Endothelial cell of umbilical vein (primary cell): Measurements from ENCODE around the gene EIF2B4. TPM values are rescaled to one million over a fixed set of nuclear protein-coding genes. Genes with fewer than 3 reads are reported as not detected.

Experiments
- BruUV-seq: library from RNA; stranded (reverse); fragments of 400-500 nt; replicated peaks from 2 replicates; lab custom pipeline; 2021; lab: Mats Ljungman, UMichigan
- CTCF ChIA-PET: fragments of 300-600, 350-600 bp; sonication (Branson Sonifier 250); formaldehyde crosslinking; loops from one replicate; lab custom pipeline; 2021; ENCODE audit warnings: antibody characterized with exemption, inconsistent platforms; lab: Charles Lee
- POLR2A ChIA-PET: fragments of 300-600, 350-600 bp; sonication (Branson Sonifier 250); formaldehyde crosslinking; loops from one replicate; lab custom pipeline; 2021; ENCODE audit warnings: antibody characterized with exemption, inconsistent platforms; lab: Charles Lee
- DNase-seq: peaks from one replicate; pipeline ENCODE4 v3.0.0-alpha.2; 2011; ENCODE audit warnings: low read depth, low spot score
- FAIRE-seq: peaks from 2 replicates; lab custom pipeline; 2011; peaks lifted over from hg19 to GRCh38; lab: Jason Lieb, UNC
- H2AFZ ChIP-seq: 2 replicates; pipeline ENCODE4 v1.6.0; 2012; ENCODE audit warnings: low read depth, low read length, control low read depth, inconsistent platforms
- H3K27ac ChIP-seq: 2 replicates; pipeline ENCODE4 v1.5.1; 2011; ENCODE audit warnings: low read depth, mild to moderate bottlenecking, control low read depth, low read length, moderate library complexity; ENCODE audit not compliant: insufficient read depth
- H3K27me3 ChIP-seq, 2 experiments: 2 replicates each; pipeline versions ENCODE4 v1.6.0 to v1.6.1; 2011; ENCODE audit warnings: low read length in 2 of 2, mixed read lengths in 1 of 2; ENCODE audit not compliant: control insufficient read depth in 2 of 2, insufficient read depth in 2 of 2
- H3K36me3 ChIP-seq, 2 experiments: 2 replicates in 1 of 2; 3 replicates in 1 of 2; pipeline ENCODE4 v1.5.1; 2011; ENCODE audit warnings: low read length in 2 of 2, mild to moderate bottlenecking in 1 of 2, moderate library complexity in 1 of 2; ENCODE audit not compliant: control insufficient read depth in 2 of 2, insufficient read depth in 2 of 2; ENCODE audit errors: extremely low read depth in 1 of 2
- H3K4me1 ChIP-seq: 3 replicates; pipeline ENCODE4 v1.5.1; 2011; ENCODE audit warnings: mild to moderate bottlenecking, low read length; ENCODE audit not compliant: control insufficient read depth, insufficient read depth; ENCODE audit errors: extremely low read depth
- H3K4me2 ChIP-seq: 2 replicates; pipeline ENCODE4 v1.6.1; 2011; ENCODE audit warnings: low read length, control low read depth, mixed read lengths; ENCODE audit not compliant: insufficient read depth
- H3K4me3 ChIP-seq, 3 experiments: fragments of 200-600 bp in 1 of 3; sonication (generic), shearing (Covaris generic) in 1 of 3; replicated peaks in 1 of 3; 2 replicates each; pipeline ENCODE4 v1.5.1; 2011 to 2016; ENCODE audit warnings: control low read depth in 3 of 3, low read length in 3 of 3, mild to moderate bottlenecking in 2 of 3, inconsistent platforms in 1 of 3, low read depth in 1 of 3, moderate library complexity in 1 of 3; ENCODE audit not compliant: insufficient read depth in 1 of 3
- H3K79me2 ChIP-seq: 2 replicates; pipeline ENCODE4 v1.6.0; 2012; ENCODE audit warnings: low read length, inconsistent platforms; ENCODE audit not compliant: control insufficient read depth, insufficient read depth
- H3K9ac ChIP-seq: replicated peaks from 2 replicates; pipeline ENCODE3; 2011; ENCODE audit warnings: low read length, control low read depth; ENCODE audit not compliant: insufficient read depth; ENCODE audit errors: extremely low read depth
- H3K9me1 ChIP-seq: replicated peaks from 3 replicates; pipeline ENCODE4 v1.6.0; 2011; ENCODE audit warnings: mild to moderate bottlenecking, low read length; ENCODE audit not compliant: control insufficient read depth, insufficient read depth; ENCODE audit errors: extremely low read depth
- H3K9me3 ChIP-seq: replicated peaks from 2 replicates; pipeline ENCODE4 v1.5.1; 2012; ENCODE audit warnings: low read length, inconsistent platforms; ENCODE audit not compliant: control insufficient read depth, insufficient read depth
- H4K20me1 ChIP-seq: replicated peaks from 2 replicates; pipeline ENCODE3; 2011; ENCODE audit warnings: mild to moderate bottlenecking, low read length; ENCODE audit not compliant: control insufficient read depth, insufficient read depth; ENCODE audit errors: extremely low read depth
- EZH2 ChIP-seq: IDR thresholded peaks from 2 replicates; pipeline ENCODE4 v1.6.1; 2012; ENCODE audit warnings: borderline replicate concordance, low read depth, mild to moderate bottlenecking, moderate library complexity, low read length, inconsistent platforms; ENCODE audit not compliant: severe bottlenecking
- FOS ChIP-seq: IDR thresholded peaks from 2 replicates; pipeline ENCODE4 v1.6.1; 2011; ENCODE audit warnings: mild to moderate bottlenecking, low read length, moderate library complexity, borderline replicate concordance; ENCODE audit not compliant: insufficient read depth
- GATA2 ChIP-seq: IDR thresholded peaks from 2 replicates; pipeline ENCODE4 v1.7.0; 2011; ENCODE audit warnings: low read depth, mild to moderate bottlenecking, moderate library complexity, mixed read lengths, low read length; ENCODE audit not compliant: insufficient read length, insufficient read depth
- JUN ChIP-seq: IDR thresholded peaks from 2 replicates; pipeline ENCODE4 v1.6.1; 2011; ENCODE audit warnings: borderline replicate concordance, low read depth; ENCODE audit not compliant: insufficient read length, insufficient read depth
- MYC ChIP-seq: IDR thresholded peaks from one replicate; pipeline ENCODE4 v1.6.1; 2011; ENCODE audit warnings: mild to moderate bottlenecking, low read depth, low read length
- POLR2A ChIP-seq: IDR thresholded peaks from 2 replicates; pipeline ENCODE4 v1.6.1; 2012; ENCODE audit warnings: low read depth, mild to moderate bottlenecking, control low read depth, low read length
- POLR2AphosphoS5 ChIP-seq: IDR thresholded peaks from 2 replicates; pipeline ENCODE4 v1.6.1; 2012; ENCODE audit warnings: low read depth, mild to moderate bottlenecking, control low read depth, low read length, moderate library complexity; ENCODE audit not compliant: insufficient read depth
- dilution Hi-C: fragments of 300-500 bp; cut with MboI; formaldehyde crosslinking; loops from one replicate; pipeline ENCODE4 v1.15.0; 2019; ENCODE audit warnings: low sequenced_read_pairs; ENCODE audit not compliant: extremely low pct_ligation_motif_present
- intact Hi-C: fragments of 100-400 bp; cut with micrococcal nuclease; formaldehyde crosslinking; loops from one replicate; pipeline ENCODE4 v1.10.0; 2022
- polyA plus RNA-seq, 4 experiments: library from polyadenylated mRNA; depleted of rRNA in 3 of 4; stranded (reverse) in 3 of 4; unstranded in 1 of 4; fragments of >200 nt; gene quantifications; 2 replicates each; pipeline versions ENCODE4 v1.2.1 to v1.2.3, GENCODE V29; 2011 to 2012; ENCODE audit warnings: missing spikeins in 1 of 4
- total RNA-seq: library from RNA; stranded (reverse); gene quantifications from 2 replicates; pipeline ENCODE4 v1.2.3, GENCODE V29; 2021
- TF ChIP-seq, protein P1 (sequence below): IDR thresholded peaks from 2 replicates; pipeline ENCODE4 v1.6.1; 2011; ENCODE audit not compliant: insufficient read depth, insufficient read length
- TF ChIP-seq, protein P2 (sequence below), 2 donors: IDR thresholded peaks; 1 replicate in 1 of 2; 2 replicates in 1 of 2; pipeline ENCODE4 v1.5.1; 2011; ENCODE audit warnings: low read length in 2 of 2, mild to moderate bottlenecking in 2 of 2, moderate library complexity in 2 of 2, control low read depth in 1 of 2, inconsistent platforms in 1 of 2, low read depth in 1 of 2; ENCODE audit not compliant: insufficient read depth in 1 of 2; ENCODE audit errors: extremely low read depth in 1 of 2

Gene EIF2B4
- total and polyA plus RNA-seq, 2 donors (not counting 3 experiments of a cell fraction or from before 2014, with no cell fraction given) = 43.7 to 63.2 TPM

GRCh38 chr2:27409321-27410073, 39.4 kb upstream of the EIF2B4 start, which contains the start of gene PPM1G:
Gene PPM1G, minus strand, starts transcription at chr2:27409591. Its CDS starts 169 bp downstream, at chr2:27409422.
- ChIA-PET POLR2A (interaction anchor here (0.7 to 2.9 kb wide), 2 partner anchors 19 to 54 kb away, joined by 4 to 18 read pairs; partner anchors contain the start of gene NRBP1), CTCF (interaction anchor here (0.7 to 4.3 kb wide), 12 partner anchors 9 to 273 kb away, joined by 3 to 75 read pairs (median 3); partner anchors contain the start of genes GTF3C2, NRBP1, SLC4A1AP and SUPT7L)
- intact Hi-C loops (loop anchor here (1.0 to 5.0 kb wide), 4 partner anchors 19 to 220 kb away; partner anchors contain the start of genes CCDC121, GPN1, IFT172 and NRBP1), dilution Hi-C loops (no loop called here)
- Histone ChIP-seq H3K36me3 (peaks cover 0 to 6% of the 10 kb centered on the region in 2 experiments), H3K9me3 (no peaks in the 10 kb centered on the region), H2AFZ (peak within 1 kb of the TSS; percentile 99), H4K20me1 (peaks cover 2% of the 10 kb centered on the region), H3K9ac (peak within 1 kb of the TSS; percentile 85), H3K9me1 (no peaks in the 10 kb centered on the region), H3K27me3 (peaks cover 1 to 5% of the 10 kb centered on the region in 2 experiments), H3K27ac (peak within 1 kb of the TSS; percentile 73), H3K79me2 (peaks cover 47% of the 10 kb centered on the region), H3K4me3 (peak within 1 kb of the TSS; percentile 71 to 90 (median 84)), H3K4me1 (peaks cover 20% of the 10 kb centered on the region), H3K4me2 (peak within 1 kb of the TSS; percentile 99)
- FAIRE-seq (peak; percentile 90), DNase-seq (peak; percentile 97)
- TF ChIP-seq POLR2A (peak; percentile 98), MYC (no peak), JUN (no peak), GATA2 (no peak), POLR2AphosphoS5 (peak; percentile 99), EZH2 (no peak), FOS (no peak)
- TF ChIP-seq, protein P1, sequence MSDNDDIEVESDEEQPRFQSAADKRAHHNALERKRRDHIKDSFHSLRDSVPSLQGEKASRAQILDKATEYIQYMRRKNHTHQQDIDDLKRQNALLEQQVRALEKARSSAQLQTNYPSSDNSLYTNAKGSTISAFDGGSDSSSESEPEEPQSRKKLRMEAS = peak; percentile 1
- TF ChIP-seq, protein P2, sequence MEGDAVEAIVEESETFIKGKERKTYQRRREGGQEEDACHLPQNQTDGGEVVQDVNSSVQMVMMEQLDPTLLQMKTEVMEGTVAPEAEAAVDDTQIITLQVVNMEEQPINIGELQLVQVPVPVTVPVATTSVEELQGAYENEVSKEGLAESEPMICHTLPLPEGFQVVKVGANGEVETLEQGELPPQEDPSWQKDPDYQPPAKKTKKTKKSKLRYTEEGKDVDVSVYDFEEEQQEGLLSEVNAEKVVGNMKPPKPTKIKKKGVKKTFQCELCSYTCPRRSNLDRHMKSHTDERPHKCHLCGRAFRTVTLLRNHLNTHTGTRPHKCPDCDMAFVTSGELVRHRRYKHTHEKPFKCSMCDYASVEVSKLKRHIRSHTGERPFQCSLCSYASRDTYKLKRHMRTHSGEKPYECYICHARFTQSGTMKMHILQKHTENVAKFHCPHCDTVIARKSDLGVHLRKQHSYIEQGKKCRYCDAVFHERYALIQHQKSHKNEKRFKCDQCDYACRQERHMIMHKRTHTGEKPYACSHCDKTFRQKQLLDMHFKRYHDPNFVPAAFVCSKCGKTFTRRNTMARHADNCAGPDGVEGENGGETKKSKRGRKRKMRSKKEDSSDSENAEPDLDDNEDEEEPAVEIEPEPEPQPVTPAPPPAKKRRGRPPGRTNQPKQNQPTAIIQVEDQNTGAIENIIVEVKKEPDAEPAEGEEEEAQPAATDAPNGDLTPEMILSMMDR (IDR thresholded peaks at IDR 0.05; ENCODE audit: extremely low read depth in 1 of 2, insufficient read depth in 1 of 2, low read depth in 1 of 2, low read length in 2 of 2) = no peak
- BruUV-seq = TSS peak; percentile 92
